OCI-M1 (cell line): ENCODE measurements around the gene LRRC75B.
"Not testable (repeated sequence)": the region's sequence is repeated elsewhere in the genome, so short reads cannot be mapped to it uniquely, and the experiment has no call there.

Source experiments
- DNase-seq: peaks from one replicate; lab custom pipeline; 2025; lab: John Stamatoyannopoulos, UW

LRRC75B gene

DNA sequence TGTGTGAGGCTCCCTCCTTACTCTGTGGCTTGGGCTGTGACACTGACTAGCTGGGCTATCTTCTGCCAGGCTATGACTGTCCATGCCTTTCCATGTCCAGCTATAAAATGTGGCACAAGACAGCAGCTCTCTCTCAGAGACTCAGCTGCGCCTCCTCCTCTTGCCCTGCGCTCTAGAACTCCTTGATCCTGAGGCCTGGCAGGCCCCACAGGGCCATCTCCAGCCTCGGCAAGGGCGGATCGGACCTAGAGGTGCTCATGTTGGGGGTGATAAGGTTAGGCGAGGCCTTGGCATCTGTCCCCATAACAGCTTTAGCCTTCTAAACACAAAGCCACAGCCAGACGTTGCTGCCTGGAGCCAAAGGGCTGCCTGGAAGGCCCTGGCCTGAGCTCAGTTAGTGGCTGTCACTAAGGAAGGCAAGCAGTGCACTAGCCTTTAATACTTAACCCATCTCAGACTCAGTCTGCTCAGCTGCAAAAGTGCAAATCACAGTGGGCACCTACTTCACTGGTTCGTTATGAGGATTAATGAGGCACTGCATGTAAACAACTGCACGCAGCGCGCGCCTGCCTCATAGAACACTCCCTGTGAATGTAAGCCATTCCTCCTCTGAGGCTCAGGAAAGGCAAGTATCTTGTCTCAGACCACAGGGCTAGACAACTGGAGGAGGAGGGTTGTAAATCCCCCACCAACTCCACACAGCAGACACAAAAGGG, 39.1 kb downstream of the LRRC75B start:
- peak; percentile 70 for DNase-seq

GRCh38 chr22:24552503-24553286, 40.2 kb downstream of the LRRC75B start:
- DNase-seq = not testable (repeated sequence)

DNA sequence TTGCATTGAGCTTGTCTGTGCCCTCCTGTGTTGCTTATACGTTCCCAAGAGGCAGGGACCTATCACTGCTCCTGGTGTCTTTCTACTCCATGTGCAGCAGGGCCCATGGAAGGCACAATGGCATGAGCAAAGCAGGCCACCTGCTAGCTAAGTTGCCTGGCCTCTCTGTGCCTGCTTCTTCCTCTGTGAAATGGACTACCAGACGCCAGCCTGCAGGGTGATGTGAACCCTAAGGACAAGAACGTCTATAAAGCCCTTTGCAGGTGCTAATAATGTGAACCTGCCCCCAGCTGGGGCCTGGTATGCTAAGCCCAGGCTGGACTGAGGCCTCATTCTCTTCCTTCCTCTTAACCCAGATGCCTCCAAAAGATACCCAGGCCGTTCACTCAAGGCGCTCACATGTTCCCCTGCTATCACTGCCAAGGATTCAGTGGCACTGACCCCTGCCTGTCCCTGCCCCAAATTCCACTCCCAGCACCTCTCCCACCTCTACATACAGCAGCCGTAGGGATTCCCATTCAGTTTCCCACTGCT, 41.9 kb downstream of the LRRC75B start:
- peak; percentile 30 for DNase-seq

GRCh38 chr22:24550028-24550901, 42.6 kb downstream of the LRRC75B start:
- DNase-seq = peak; percentile 58

DNA sequence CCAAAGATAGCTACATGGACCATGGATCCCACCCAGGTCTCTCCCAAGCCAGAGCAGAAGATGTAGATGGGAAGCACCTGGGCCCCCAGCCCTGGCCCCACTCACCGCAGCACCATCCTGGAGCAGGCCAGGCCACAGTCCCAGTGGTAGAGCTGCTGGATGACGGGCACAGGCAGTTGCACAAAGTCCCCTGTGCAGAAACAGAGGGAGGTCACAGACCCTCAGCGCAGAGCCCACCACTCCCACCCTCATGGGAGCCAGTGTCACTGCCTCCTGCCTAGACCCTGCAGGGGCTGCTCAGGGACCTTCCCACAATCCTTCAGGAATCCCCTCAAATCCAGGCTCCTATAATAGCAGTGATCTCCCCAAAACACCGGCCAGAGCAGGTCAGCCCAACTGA, 44.1 kb downstream of the LRRC75B start:
- no peak for DNase-seq

- no peak for DNase-seq
Measured at GRCh38 chr22:24543679-24544243, 49.1 kb downstream of the LRRC75B start.

DNA sequence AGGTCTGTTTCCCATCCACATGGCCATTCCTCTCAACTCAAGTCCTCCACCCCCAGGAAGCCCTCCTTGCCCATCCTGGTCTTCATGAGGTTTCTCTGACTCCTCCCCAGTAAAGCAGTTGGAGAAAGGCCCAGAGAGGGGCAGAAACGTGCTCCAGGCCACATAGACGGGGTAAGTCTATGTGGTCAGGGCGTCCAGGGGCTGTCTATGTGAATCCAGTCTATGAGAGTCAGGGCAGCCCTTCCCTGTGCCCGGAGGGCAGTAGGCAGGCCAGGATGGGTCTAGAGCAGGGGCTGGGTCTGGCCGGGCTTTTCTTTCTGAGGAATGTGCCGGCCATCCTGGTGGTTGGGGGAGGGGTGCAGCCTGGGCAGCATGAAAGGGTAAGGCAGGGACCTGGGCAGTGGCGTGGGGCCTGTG, 49.7 kb downstream of the LRRC75B start:
- no peak for DNase-seq

DNA sequence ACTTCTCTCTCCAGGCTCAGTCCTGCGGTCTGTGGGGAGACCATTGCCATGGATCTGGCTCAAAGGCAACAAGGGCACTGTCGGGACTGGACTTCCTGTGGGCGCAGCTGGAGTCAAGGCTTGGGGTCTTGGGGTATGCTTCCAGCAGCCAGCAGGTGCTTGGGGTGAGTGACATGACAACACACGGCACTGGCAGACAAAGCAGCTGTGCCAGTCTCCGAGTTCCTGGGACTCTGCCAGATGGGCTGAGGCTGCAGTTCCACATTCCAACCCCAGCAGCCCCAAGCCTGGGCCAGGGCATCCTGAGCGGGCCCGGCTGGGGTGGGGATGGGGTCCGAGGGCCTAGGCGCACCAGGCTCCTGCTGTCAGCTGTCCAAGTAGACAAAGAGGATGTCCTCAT, 50.2 kb downstream of the LRRC75B start:
- no peak for DNase-seq

DNA sequence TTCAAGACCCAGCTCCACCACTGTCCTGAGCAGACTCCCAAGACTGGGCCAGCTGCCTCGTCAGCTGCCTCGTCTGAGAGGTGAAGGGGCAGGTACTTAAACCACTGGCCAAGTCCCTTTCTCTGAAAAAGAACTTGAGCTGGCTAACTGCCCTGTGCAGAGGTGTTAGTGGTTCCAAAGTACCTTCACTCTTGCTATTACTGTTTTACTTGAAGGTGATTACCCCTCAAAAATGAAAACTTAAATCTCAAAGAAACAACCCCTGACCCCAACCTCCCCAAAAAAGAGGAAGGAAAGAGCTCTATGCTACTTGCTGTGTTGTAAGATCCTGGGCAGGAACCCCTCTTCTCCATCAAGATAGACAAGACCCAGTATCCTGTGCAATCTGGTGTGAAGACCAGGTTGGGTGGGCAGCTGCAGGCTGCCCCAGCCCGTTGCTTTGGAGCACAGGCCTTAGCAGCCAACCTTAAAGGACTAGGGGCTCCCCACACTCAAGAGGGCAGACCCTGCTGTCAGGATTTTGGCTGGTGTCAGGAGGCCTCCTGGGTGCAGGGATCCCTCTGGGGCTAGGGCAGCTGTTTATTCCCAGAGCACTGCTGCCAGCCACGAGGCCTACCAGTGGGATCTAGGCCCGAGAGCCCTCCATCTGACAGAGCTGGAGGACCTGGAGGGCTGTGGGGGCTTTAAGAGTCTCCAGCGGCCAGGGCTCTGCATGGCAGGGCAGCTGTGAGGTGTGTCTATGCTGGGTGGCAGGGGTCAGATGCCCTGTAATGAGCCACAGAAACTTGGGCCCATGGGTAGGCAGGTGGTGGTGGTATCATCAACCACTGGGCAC, 51.0 kb downstream of the LRRC75B start:
- DNase-seq = no peak

DNA sequence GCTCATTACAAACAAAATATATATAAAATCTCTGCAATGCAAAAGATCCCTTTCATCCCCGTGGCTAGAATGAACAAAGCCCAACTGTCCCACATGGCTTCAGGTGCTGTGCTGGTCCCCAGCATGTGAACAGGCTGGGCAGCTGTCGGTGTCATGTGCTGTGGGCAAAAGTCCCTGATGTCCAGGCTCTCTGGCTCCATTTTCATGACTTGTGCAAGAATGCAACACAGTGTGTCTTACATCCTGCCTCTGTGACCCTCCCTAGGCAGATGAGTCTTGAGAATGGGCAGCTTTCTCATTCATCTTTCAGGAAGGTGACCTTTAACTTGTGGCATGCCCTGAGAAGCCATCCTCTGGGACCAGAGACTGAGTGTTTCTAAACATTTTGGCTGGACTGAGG, 52.4 kb downstream of the LRRC75B start:
- DNase-seq = no peak

DNA sequence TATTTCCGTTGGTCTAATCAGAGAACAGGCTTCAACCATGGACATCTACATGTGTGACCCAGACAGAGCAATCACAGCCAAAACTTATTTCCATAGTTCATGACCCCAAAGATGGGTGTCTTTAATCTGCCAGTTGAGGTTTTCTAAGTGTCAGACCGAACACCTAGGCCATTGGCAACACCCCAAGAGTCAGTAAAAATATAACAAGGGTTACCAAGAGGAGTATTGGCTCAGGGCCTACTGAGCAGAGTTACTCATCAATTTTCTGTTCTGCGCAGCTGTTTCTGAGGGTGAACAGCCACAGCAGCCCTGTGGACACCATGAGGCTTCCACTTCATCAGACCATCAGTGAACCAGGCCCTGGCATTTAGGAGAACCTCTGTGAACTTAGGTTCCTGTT, 56.8 kb downstream of the LRRC75B start:
- no peak for DNase-seq
